NCI-H774 (cell line): ENCODE data around the gene FBRS.
"Not testable (repeated sequence)": the region's sequence is repeated elsewhere in the genome, so short reads cannot be mapped to it uniquely, and the experiment has no call there.

Experiments used
- DNase-seq: peaks from one replicate; lab custom pipeline; 2025; lab: John Stamatoyannopoulos, UW

The FBRS gene

DNA sequence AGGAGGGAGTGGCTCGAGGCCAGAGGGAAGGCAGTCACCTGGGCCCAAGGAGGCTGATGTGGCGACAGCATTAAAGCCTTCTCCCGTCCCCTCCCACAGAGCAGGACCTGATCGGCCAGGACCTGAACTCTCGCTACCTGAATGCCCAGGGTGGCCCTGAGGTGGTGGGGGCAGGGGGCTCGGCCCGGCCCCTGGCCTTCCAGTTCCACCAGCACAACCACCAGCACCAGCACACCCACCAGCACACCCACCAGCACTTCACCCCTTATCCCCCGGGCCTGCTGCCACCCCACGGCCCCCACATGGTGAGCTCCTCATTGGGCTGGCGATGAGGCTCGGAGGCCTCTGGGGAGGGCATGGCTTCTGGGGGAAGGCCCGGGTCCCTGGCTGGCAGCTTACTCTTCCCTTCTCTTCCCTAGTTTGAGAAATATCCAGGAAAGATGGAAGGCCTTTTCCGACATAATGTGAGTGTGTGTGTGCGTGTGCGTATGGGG lies 6.4 kb downstream of the FBRS start:
- no peak for DNase-seq

DNA sequence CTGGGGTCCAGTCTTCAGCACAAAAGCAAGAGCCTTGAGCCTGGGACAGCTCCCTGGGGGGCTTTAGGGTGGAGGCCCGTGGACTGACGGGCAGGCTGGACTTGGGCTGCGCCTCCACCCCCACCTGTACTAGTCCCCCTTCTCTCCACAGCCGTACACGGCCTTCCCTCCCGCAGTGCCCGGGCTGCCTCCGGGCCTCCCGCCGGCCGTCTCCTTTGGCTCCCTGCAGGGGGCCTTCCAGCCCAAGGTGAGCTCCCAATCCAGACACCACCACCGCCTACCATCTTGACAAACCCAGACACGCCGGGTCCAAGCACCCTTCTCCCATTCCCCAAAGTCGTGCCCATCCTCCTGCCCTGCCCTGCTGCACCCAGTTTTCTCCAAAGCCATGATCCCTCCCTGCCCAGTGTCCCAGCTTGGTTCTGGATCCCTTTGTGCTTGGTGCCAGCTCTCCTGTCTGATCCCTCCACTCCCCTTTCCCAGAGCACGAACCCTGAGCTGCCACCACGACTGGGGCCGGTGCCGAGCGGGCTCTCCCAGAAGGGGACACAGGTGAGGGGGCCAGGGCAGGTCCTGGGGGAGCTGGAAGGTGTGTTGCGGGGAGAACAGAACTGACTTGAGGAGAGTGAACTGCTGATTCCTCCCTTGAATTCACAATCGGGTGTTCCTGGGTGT lies 7.1 kb downstream of the FBRS start:
- no peak for DNase-seq

DNA sequence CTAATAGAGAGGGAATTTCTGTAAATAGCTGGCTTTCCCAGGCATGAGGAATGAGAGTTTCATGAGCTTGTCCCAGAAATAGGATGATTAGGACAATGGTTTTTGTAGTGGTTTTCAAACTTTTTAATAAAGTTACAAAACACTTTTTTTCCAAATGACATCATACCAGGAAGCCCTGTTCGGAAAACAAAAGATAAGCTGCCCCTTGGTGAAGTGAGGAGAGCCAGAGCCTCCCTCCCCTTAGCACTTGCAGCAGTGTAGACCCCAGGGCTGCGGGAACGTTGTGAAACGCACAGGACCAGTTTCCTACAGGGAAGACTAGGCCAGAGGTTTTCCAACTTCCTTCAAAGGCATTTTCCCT lies 7.6 kb downstream of the FBRS start:
- DNase-seq, result no peak

DNA sequence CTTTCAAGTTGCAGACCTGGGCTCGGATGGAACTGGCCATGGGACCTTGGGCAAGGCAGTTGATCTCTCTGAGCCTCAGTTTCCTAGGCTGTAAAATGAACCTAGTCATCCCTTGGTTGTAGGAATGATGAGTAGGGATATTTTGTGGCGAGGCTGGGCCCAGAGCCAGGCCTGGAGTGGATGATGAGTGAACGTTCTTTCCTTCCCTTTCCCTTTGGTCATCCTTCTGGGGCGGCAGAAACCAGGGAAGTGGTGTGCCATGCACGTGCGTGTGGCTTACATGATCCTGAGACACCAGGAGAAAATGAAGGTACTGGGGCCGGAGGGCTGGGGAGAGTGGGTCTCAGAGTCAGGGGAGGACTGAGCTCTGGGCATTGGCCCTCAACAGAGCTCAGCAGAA lies 8.4 kb downstream of the FBRS start:
- no peak for DNase-seq

DNA sequence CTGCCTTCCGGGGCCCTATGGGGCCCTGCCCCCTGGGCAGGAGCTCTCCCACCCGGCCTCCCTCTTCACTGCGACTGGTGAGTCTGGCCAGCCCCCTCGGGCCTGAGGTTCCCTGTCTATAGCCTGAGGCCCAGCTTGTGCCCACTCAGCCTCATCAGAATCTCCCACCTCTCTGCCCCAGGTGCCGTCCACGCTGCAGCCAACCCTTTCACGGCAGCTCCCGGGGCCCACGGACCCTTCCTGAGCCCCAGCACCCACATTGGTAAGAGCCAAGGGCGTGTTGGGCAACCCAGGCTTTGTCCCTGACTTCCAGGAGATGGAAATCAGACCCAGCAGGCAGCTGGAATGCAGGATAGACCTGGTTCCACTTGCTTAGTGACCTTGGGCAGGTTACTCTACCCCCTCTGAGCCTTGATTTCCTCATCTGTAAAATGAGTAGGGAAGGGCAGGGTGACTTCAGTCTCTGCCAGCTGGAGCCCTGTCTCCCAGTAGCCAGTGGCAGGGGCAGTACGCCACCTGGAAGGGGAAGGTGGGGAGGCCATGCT lies 9.2 kb downstream of the FBRS start:
- no peak for DNase-seq

DNA sequence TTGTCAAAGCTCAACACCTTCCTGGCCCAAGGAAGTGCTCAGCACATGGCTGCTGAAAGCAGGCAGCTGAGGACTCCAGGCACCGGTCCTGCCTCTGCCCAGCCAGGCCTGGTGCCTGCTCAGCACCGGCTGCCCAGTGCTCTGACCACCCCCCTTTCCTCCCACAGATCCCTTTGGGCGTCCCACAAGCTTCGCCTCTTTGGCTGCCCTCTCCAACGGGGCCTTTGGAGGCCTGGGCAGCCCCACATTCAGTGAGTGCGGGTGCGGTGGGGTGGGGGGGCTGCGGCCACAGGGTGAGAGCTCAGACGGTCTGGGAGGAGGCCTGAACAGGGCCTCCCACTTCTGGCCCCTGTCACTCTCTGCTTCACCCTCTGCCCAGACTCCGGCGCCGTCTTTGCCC lies 10.2 kb downstream of the FBRS start:
- DNase-seq, result no peak

DNA sequence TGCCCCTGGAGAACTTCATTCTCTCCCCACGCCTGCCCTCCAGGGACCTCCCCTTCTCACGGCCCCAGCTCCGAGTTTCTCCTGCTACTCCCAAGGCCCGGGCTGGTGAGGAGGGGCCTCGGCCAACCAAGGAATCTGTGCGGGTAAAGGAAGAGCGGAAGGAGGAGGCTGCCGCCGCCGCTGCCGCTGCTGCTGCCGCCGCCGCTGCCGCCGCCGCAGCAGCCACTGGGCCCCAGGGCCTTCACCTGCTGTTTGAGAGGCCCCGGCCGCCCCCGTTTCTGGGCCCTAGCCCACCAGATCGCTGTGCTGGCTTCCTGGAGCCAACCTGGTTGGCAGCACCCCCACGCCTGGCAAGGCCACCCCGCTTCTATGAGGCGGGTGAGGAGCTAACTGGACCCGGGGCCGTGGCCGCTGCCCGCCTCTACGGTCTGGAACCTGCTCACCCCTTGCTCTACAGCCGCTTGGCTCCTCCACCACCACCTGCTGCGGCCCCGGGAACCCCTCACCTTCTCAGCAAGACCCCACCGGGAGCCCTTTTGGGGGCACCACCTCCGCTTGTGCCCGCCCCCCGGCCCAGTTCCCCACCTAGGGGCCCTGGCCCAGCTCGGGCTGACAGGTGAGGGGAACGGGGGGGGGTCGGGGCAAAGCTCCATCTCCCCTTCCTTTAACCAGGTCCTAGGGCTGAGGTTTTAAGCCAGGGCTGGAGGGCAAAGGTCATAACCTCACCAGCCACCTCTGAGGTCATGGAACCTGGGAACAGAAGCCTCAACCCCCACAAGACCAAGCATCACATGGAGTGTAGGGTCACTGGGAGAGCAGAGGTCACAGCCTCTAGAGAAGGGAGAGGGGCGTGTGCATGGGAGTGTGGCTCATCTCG lies 11.0 kb downstream of the FBRS start:
- no peak for DNase-seq

DNA sequence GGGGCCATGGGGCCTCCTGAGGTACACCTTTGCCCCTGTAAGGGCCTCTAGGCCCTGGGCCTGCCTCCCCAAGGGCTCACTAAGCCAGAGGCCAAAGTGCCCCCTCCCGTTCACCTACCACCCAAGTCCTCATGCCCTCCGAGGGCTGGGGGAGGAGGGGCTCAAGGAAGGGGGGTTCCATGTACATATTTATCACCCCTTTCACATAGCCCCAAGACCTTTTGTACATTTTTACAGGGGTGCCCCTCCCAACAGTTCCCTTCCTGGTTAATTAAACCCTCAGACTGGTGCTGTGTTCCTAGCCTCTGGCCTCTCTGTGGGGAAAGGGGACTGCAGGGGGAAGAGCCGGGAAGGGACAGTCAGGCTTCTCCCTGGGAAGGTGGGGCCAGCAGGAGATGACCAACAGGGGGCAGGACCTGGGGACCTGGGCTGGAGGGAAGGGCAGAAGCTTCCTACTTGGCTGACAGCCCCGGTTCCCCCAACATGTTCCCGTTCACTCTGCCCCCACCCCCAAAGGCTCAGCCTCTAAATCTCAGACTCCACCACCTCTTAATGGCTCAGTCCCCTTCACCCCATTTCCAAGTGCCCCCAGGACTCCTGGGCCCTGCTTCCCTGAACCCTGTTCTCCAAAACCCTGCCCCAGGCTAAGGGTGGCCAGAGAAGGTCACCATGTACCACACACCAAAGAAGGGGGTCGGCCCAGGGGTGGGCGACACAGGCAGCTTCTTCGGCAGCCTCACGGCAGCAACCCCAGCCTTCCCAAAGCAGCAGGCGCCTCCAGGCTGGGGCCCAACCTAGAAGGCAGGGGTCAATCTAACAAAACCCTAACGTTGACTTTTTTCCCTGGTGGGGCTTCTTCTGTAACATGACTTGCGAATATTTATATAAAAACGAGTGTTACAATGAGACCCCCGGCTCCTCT lies 11.9 kb downstream of the FBRS start:
- DNase-seq, result no peak

DNA sequence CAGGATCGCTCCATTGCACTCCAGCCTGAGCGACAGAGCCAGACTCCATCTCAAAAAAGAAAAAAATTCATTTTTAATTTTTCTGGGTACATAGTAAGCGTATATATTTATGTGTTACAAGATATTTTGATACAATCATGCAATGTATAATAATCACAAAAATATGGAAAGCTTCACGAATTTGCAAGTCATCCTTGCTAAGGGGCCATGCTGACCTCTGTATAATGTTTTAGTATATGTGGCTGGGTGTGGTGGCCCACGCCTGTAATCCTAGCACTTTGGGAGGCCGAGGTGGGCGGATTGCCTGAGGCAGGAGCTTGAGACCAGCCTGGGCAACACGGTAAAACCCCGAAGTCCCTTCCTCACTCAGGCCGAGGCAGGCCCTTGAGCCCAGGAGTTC lies 16.9 kb downstream of the FBRS start:
- no peak for DNase-seq

DNA sequence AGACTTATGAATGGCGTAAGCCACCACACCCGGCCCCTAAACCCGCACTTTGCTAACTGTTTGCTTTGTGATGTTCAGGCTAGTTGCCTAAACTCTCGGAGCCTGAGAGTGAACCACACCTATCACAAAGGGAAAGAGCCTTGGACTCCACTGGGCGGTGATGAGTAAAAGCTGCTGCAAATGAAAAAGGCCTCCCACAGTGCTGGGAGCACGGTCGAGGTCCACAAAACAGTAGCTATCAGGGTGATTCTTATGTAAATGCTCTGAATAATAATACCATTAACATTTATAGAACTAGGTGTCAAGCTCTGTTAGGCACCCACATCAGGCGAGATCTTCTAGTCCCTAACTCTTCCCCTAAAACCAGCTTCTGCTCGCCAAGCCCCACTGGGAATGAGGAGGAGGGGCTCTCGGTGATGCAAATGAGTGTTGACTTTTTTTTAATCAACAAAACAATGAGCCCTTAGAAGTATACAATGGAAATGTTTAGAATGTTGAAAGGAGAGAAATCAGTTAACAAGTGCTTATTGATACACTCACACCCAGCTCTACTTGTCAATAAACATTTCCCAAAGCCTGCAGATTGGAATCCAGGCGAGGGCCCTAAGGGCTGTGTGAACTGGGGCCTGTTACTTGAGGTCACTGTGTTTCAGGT lies 19.8 kb downstream of the FBRS start:
- no peak for DNase-seq

DNA sequence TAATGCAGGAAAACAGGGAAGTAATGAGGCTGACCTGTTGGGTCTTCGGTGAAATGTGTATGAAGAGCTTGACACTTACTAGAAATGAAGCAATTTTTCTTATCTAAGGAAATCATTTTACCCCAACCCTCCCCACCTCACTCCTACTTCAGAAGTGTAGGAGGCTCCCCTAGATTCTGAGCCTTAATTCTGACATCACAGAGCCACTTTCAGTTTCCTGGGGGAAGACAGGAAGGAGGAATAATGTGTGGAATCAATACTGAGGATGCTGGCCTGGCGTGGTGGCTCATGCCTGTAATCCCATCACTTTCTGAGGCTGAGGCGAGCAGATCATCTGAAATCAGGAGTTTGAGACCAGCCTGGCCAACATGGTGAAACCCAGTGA lies 20.3 kb downstream of the FBRS start:
- no peak for DNase-seq

DNA sequence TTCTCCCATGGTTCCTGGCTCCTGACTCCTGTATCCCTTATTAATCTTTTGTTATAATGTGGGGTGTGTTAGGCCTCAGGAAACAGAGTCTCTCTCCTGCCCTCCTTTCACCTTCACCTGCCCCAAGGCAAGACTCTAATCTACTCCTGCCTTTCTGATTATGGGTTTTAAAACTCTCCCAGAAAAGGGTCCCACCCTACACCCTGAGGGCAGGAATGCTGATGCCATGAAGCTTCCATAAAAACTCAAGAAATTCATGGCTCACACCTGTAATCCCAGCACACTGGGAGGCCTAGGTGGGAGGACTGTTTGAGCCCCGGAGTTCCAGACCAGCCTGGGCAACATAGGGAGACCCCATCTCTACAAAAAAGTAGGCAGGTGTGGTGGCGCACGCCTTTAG lies 22.1 kb downstream of the FBRS start:
- DNase-seq, result no peak

DNA sequence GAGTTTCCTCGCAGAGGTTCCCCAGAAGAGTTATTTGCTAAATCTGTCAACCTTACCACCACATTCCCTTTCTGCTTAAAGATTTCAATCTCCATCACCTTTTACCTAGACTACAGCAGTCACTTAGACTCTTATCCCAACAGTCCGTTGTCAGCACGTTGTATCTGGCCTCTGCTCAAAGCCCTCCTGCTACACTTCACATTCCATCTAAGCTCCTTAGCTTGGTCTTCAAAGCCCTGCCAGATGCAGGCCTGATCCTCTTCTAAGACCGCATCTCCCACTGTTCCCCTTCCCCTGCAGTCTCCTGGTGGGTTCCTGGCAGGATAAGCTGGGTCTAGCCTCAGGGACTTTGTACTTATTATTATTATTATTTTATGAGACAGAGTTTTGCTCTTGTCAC lies 30.5 kb downstream of the FBRS start:
- no peak for DNase-seq

DNA sequence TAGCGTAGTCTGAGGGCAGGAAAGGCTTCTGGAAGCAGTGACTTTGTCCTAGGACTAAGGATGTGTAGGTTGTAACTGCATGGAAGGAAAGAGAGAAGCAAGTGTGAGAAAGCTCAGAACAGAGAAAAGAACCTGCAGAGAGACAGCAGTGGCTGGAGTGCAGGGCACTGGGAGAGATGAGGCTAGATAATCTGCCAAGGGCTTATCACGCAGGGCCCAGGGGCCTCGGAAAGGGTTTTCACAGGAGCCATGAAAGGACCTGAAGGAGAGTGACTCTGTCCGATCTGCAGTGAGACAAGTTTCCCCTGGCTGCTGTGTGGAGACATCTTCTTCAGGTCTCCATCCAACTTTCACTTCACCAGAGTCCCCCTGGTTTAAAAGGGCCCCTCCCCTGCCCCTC lies 33.7 kb downstream of the FBRS start:
- DNase-seq, result no peak

DNA sequence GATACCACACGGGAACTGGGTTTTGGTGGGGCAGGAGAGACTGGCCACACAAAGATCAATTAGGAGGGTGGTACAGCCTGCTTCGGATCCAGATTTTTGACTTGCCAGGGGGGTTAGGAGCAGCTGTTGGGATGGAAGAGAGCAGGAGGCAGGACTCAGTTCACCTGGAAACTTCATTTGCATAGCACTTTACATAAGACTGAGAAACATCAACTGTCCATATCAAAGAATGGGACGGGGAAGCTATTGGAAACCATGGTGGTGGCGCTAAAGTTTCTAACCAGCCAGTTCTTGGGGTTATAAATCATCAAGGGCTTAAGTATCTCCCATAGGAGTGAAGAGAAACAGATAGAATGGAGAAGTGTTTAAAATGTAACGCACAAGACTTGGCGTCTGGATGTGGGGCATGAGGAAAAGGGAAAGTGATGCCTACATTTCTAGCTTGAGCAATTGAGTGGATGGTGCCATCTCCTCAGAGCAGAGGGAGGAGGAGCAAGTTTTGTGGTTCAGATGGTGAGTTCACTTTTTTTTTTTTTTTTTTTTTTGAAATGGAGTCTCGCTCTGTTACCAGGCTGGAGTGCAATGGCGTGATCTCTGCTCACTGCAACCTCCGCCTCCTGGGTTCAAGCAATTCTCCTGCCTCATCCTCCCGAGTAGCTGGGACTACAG lies 34.3 kb downstream of the FBRS start:
- no peak for DNase-seq

DNA sequence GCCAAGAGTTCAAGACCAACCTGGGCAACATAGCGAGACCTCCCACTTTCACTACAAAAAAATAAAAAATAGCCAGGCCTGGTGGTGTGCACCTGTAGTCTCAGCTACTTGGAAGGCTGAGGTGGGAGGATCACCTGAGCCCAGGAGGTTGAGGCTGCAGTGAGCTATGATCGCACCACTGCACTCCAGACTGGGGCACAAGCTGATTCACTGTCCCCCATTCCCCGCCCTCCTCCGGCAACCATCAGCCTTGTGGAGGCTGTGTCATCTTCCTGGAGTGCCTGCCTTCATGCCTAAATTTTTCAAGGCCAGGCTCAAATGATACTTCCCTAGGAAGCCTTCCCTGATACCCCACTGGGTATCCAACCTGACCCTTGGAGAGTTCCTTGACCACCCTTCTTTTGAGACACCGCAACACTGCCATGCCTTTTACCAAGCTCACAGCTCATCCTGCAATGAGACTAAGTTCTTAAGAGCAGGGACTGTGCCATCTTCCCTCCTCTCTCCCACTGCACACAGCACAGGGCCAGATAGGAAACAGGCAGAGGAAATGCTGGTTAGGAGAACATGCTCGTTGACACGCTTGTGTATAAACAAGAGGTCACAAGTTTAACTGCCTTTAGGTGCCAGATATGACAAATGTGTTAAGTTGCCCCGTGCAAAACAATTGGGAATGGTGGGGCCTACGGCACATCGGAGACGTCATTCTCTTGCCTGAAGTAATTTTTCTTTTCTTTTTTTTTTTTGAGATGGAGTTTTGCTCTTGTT lies 36.9 kb downstream of the FBRS start:
- no peak for DNase-seq

DNA sequence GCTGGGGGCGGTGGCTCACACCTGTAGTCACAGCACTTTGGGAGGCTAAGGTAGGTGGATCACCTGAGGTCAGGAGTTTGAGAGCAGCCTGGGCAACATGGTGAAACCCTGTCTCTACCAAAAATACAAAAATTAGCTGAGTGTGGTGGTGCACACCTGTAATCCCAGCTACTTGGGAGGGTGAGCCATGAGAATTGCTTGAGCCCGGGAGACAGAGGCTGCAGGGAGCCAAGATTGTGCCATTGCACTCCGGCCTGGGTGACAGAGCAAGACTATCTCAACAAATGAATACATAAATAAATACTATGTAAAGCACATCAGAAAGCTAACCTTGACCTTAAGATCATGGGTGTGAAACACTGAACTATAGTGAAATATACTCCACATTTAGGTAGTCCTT lies 38.4 kb downstream of the FBRS start:
- DNase-seq, result not testable (repeated sequence)

DNA sequence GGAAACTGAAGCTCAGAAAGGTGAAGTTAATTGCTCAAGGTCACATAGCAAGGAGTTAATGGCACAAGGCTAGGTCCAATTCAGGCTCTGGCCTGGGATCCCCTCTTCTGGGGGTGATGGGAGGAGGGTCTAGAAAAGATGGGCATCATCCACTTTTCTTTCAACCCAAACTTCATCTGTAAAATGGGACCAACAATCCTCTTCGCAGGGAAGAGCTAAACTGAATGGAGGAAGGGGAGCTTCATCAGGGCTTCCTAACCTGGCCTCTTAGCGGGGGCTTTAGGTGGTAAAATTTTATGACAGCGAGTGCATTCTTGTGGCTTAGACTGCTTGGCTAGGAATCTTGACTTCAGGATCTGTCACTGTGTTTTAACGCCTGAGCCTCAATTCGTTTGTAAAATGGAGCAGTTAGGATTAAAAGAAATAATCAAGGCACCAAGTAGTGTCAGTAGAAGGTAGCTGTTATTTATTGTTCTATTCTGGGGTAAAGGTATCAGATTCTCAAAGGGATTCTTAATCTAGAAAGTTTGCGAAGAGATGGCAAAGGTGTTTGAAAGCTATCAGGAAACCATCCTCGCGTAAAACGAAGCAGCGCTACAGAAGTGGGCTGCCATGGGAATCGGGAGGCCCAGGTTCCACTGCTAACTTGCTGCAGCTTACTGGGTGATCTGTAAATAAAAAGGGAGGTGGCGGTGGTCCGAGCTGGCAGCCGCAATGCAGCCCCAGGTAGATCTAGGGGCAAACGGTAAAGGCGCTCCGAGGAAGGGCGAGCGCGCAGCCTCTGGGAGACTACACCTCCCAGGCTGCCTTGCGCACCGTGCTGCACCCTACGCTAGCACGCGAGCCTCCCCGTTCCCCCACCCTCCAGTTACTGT lies 39.3 kb downstream of the FBRS start:
- DNase-seq, result no peak

DNA sequence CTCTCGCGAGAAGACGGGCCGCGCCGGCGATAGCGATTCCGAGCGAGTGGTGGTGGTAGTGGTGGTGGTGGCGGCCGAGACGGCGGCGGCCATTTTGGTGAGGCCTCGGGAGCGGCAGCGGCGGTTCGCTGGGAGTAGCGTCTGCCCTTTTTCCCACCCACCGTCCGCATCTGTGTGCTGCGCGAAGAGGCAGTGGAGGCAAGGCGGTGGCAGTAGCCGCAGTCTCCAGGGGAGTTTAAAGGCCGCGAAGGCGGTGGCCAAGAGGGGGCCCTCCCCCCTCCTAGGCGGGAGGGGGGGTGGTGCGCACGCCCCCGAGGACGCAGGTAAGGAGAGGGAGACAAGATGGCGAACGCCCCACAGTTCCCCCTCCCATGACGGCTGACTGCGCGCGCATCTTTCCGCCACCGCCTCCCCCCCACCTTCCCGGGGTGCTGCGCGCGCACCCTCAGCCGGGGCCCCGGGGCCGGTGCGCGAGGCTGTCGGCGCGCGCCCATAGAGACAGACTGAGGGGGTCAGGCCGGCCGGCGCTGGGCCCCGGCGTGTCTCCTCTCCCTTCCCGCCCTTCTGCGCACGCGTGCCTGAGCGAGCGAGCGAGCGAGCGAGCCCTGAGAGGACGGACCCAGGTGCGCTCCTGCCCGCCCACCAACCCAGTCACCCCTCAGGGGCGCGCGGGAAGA lies 40.0 kb downstream of the FBRS start:
- peak; percentile 95 for DNase-seq
